GM12878 (cell line): ENCODE measurements around the gene DEXI.

Experiments
- RB1 ChIP-seq: fragments of 450-650 bp; formaldehyde crosslinking; IDR thresholded peaks from 2 replicates; pipeline ENCODE4 v1.6.1; 2017; ENCODE audit warnings: mild to moderate bottlenecking, borderline replicate concordance
- REST ChIP-seq: IDR thresholded peaks from 2 replicates; pipeline ENCODE4 v1.6.1; 2012; ENCODE audit warnings: mild to moderate bottlenecking, low read depth, low read length
- TAF1 ChIP-seq: IDR thresholded peaks from 2 replicates; pipeline ENCODE4 v1.6.1; 2011; ENCODE audit warnings: mild to moderate bottlenecking, low read depth, low read length, borderline replicate concordance

GRCh38 chr16:10950393-10950792 is 8.1 kb upstream of the DEXI start:
- no peak for TF ChIP-seq TAF1
- no peak for TF ChIP-seq RB1
- TF ChIP-seq REST: no peak
